CD4-positive, alpha-beta T cell treated with Interleukin-21 for 1 hour (primary cell): ENCODE data around the gene TMIGD1.
A peak's percentile ranks its signal among the peaks of the same experiment; 100 is the strongest.

Source experiments
- DNase-seq: peaks from one replicate; pipeline ENCODE4 v3.0.0-alpha.2; 2020

TMIGD1 gene, protein sequence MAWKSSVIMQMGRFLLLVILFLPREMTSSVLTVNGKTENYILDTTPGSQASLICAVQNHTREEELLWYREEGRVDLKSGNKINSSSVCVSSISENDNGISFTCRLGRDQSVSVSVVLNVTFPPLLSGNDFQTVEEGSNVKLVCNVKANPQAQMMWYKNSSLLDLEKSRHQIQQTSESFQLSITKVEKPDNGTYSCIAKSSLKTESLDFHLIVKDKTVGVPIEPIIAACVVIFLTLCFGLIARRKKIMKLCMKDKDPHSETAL

DNA sequence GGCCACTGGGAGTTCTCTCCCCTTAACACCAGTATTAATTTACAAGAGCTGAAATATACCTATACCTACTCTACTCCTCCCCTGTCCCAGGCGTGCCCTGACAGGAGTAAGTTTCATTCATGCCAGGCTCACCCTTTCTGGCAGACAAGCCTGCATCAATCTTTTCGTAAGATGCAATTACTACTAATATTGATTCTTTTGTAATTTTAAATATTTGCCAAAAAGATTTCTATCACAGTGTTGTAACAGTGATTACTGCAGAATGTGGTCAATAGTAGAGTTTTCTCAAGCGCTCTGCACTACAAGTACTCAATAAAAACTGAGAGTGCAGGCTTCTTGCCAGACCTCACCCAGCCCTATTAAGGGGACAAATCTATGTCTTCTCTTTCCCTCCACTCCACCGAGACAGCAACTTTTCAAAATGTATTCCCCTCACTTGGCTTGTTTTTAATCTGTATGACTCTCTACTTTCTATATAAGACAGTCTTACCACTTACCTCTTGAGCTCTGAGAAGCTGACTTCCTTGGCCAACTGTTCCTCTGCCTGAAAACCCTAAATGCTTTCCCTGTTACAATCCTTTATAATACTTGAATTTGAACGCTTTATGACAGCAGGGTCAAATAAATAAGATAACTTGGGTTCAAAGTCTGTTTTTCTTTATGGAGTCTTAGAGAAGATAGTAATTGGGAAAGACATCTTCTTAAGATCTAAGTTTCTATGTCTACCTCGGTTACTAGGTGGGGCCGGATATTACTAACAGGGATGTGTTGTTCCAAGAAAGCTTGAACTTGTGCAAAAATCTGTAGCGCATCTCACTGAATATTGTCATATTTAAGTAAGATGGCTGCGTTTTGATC lies at the start of gene TMIGD1:
TMIGD1 (minus strand) TSS at position 555 of the 858 bp plus-strand sequence. CDS start 1,924 bp downstream, outside the sequence.
- DNase-seq: no peak

DNA sequence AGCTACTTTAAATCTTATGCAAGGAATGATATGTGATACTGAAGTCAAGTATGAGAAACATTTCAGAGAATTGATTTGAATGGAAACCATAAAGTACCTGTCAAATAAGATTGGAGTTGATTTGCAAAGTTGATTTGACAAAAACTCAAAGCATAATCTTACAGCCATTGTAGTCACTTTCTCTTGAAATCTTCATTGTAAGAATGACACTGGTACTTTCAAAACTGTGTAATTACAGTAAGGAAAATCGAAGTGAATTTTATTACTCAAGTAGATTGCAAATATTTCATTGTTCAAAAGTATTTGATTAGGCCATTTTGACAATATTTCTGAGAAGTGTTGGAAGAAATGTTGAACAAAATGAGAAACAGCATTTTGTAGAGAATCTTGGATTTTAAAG lies 48.5 kb upstream of the TMIGD1 start:
- DNase-seq: no peak

DNA sequence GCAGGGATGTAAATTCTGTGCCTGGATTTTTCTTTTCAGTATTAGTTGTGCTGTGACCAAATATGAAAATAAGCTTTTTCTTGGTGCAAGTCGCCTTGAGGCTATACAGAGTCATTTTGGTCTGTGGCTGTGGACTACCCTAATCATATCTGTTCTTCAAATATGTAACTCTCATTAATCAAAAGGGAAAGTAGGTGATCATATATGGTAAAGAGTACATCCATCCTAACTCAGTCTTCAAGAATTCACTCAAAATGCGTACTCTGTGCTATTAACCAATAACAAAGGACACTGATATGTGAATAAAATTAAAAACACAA lies 47.4 kb upstream of the TMIGD1 start:
- no peak for DNase-seq

DNA sequence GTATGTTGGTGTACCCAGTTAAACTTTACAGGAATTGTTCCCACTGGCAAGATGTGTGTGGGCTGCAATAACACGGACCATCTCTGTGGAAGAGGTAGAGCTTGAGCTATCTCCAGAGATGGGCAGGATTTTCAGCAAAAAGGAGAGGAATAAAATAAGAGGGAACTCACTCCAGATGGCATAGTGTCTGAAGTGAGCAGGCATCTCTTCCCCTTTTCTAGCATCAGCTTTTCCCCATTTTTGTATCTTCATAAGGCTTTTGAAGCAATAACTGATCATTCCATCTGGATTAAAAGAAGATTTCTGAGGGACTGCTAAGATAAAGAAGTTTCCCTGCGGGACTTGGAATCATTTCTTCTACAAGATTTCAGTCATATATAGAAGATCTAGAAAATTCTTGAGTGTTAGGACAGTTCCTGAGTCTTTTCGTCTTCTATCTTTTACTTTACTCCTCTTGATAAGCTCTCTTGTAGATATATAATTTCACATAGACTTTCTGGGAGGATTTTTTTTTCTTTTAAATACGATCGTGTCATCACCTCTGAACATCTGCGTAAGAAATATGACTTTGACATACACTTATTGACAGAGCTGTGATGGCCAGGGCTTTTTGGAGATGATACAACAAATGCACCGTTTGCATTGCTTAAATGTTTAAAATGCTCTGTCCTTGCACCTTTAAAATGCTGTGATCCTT lies 46.9 kb upstream of the TMIGD1 start:
- no peak for DNase-seq

DNA sequence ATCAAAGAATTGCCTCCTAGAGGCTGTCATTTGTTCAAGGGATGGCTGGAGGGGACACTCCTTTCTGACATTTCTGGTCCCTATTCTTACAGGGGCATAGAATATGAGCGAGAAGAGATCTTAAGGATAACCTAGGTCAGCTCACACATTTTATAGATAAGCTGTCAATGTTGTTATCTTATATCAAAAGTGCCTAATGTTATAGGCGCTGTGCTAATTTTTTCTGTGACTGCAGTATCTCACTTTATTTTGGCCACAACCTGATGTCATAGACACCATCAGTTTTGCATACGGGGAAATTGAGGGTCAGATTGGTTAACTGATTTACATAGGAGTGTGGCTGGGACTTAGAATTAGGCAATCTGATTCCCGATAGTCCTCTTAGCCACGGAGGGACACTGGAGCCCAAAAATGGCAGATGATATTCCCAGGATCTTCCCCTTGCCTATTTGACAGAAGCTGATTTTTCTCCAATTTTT lies 46.1 kb upstream of the TMIGD1 start:
- peak; percentile 32 for DNase-seq

DNA sequence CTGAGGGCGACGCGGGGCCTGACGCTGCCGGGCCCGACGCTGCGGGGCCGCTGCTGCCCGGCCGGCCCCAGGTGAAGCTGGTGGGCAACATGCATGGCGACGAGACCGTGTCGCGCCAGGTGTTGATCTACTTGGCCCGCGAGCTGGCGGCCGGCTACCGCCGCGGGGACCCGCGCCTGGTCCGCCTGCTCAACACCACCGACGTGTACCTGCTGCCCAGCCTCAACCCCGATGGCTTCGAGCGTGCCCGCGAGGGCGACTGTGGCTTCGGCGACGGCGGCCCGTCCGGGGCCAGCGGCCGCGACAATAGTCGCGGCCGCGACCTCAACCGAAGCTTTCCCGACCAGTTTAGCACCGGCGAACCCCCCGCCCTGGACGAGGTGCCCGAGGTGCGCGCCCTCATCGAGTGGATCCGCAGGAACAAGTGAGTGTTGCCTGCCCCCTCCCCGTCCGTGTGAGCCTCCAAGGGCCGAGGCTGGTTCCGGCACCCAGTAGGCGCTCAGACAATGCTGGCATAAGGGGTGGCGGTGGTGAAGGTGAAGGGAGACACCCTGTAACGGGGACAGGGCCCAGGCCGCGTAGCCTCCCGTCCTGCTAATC lies 45.5 kb upstream of the TMIGD1 start:
- DNase-seq: peak; percentile 34

DNA sequence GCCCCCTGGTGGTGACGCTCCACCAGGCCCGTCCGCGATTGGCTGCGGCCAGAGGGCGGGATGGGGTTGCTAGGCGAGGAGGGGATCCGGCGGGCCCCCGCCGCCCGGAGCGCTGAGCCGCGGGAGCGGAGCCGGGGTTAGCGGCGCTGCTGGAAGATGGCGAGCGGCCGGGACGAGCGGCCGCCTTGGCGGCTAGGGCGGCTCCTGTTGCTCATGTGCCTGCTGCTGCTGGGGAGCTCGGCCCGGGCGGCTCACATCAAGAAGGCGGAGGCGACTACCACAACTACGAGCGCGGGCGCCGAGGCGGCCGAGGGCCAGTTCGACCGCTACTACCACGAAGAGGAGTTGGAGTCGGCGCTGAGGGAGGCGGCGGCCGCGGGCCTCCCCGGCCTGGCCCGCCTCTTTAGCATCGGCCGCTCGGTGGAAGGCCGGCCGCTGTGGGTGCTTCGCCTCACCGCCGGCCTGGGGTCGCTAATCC lies 45.0 kb upstream of the TMIGD1 start, which contains the start of gene CPD:
CPD (plus strand) TSS at position 103 of the 478 bp plus-strand sequence; CDS start at position 157, 54 bp downstream.
- peak; percentile 96 for DNase-seq

DNA sequence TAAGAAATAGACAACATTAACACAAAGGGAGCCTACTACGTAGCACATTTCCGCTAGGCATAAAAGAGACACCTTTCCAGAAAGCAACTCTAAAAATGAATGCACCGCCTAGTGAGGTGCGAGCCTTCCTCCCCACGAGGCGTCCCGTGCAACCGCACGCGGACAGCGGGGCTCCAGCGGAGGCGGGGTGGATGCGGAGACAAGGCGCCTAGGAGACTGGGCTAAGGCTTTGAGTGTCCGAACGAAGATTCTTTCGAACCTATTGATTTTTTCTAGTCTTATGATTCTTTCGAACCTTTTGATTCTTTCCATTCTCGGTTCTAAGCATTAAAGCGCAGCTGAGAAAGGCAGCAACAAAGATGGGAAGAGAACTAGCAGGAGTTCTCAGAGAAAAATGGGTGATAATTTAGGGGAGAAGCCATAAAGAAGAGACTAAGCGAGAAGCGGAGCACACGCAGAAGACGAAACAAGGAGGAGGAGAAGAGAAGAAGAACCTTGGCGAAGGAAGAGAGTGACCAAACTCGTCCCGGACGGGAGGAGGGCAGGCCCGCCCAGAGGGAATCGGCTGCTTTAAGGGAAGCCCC lies 44.5 kb upstream of the TMIGD1 start:
- peak; percentile 78 for DNase-seq

DNA sequence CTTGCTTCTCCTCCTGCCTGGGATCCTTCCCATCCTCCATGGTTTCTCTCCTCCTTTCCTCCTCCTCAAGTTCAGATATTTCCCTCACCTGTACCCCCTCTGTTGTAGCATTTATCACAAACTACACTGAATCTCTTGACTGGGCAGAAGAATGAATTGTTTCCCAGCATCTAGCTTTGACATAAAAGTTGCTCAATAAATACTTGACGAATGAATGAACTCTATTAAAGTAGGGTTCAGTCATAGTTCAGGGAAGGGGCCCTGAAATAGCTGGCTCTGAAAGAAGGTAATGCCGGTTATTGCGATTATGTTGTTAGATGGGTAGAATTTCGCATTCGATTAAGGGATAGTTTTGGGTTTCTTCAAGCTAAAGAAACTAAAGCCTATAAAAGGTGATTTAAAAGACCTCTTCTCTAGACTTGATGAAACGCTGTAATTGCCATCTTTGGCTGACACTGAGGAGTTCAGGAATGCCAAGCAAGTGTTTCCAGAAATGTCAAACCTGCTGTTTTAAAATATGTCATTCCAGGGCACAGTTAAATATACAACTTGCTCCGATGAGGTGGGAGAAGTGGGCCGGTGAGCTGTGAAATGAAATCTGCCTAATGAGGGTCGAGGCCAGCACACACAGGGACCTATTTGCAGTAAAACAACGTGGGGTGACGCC lies 43.9 kb upstream of the TMIGD1 start:
- no peak for DNase-seq

DNA sequence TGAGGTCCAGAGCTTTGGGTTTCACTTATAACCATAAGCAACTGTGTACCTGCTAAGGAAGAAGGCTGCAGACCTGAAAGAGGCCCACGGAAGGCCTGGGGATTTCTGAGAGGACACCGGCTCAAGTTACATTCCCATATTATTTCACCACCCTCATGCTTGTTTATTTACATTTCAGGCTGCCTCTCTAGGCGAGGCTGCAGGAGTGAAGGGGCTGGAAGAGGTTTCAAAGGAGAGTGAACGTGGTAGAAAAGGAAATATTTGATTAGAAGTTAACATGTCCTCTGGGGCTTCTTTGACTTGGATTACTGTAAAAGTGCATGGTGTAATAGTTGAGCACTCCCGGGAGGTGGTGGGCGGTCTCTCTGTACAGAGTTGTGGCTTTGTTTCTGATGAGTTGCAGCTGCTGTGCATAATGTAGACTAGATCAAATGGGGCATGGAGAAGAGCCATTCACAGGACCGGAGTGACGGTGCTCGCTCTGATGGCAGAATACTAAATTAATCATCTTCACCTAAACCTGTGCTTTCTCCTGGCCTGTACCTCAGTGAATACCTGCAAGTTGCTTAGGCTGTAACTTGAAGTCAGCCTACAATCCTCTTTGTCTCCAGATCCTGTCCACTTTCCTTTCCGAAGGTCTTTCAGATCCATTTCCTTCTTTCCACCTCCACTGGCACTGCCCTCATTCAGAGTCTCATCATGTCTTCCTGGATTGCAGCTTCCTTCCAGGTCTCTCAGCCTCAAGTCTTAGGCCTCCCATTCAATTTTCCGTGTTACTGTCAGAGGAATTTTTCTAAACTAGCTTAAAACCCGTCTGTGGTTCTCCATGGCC lies 43.0 kb upstream of the TMIGD1 start:
- DNase-seq: no peak

DNA sequence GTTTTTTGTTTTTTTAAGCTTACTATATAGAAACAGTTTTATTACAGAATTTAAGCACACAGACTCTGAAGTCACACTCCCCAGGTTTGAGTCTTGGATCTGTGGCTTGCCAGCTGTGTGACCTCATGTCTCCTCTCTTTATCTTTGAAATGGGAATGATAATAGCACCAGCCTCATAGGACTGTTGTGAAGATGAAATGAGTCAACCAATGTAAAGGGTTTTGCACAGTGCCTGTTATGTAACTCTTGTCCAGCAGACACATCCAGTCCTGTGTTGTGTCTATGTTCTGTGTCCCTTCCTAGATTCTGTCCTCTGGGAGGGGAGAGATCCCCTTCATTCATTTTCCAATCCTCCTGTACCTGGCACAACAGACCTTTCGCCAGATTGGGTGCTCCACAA lies 41.8 kb upstream of the TMIGD1 start:
- DNase-seq: no peak

DNA sequence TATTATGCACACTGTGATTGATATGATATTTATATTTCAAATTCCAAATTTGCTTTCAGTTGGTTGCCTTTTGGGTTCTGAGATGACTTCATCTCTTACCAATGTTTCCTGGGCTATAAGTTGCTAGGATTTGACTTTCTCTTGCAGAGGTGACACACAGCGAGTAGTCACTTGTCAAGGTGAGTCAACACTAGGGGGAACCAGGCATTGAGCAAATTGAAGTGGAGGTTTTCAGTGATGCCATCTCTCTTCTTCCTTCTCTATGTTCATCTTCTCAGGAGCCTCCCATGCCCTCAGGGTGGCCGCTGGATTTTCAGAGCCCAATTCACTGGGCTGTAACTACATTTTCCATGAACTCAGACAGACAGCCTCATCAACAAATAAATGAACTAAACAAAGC lies 38.9 kb upstream of the TMIGD1 start:
- no peak for DNase-seq

DNA sequence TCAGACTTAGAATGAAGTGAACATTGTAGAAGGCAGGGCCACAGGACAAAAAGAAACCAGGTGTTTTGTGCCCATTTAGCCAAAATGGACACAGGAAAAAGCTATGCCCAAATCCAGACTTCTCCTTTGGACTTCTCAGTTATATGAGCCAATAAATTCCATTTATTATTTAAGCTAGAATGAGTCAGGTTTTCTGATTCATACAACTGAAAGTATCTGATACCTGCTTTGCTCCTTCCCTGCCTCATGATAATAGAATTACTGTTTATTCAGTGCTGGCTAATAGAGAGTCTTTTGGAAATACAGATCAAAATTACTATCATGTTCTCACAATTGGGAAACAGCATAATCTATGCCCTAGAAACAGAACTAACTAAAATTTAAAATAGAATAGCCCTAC lies 36.1 kb upstream of the TMIGD1 start:
- no peak for DNase-seq

DNA sequence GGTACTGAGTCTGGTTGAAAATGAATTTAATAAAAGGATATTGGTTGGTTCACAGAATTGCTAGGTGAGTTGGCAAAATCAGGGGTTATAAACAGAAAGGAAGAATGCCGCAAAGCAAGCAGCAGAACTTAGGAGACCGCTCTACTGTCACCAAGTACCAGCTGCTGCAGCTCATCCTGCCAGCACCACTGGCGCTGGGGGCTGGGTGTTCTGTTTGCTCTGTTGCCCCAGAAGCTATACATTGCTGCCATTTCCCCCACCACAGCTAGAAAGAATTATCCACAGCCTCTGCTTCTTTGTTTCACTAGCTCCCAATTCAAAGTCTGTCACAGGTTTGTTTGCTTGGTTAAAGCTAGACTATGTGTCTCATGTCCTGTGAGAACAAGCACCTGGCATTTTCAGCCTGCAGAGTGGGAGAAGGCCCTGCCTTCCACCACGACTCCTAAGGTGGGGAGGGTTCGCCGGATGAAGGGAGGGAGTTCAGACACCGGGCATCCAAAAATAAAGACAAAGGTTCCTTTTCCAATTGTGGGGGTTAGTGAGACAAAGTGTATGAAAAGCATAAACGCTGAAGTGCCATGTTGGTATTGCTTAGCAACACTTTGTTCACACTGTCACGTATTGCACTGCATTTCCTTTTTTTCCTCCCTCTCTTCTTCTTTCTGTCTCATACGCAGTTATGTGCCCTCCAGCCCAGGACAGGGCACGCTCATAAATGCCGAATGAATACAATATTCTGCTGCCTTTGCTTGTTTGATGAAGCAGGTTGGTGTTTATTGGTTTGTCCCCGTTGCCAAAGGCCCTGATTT lies 35.3 kb upstream of the TMIGD1 start:
- DNase-seq: no peak

DNA sequence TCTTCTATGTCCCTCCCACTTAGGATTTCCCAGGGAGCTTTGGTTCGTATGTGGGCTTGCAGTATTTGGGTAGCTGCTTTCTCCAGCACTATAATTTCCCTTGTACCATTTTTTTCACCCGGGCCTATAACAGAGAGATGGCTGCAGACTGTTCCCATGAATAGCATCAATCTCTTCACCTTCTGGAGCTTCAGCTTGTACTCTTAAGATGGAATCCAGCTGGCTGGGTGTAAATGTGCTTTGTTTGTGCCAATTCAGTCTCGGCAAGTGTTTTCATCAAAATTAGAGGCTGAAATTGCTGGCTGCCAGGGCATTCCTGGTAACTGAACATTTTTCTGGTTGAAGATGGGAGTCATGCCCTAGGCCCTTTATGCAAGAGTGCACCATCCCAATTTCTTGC lies 32.7 kb upstream of the TMIGD1 start:
- no peak for DNase-seq

DNA sequence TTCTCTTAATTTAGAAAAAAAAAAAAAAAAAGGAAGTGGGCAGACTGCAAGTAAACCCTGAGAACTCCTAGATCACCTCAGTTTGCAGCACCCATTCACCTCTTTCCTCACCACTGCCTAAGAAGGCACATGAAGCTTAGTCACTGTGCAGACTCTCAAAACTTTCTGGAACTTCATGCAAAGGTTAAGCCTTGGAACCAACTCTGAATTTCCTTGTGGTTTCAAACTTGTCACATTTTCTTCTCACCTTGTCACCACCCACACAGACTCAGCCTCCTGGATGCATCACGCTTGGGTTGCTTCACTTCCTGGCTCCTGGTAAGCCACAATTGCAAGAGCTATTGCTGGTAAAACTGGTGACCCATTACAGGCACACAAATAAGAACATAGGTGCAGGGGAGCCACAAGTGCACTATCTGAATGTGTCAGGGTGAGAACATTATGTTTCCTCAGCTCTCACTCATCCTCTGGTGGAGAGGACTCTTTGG lies 29.9 kb upstream of the TMIGD1 start:
- peak; percentile 86 for DNase-seq

DNA sequence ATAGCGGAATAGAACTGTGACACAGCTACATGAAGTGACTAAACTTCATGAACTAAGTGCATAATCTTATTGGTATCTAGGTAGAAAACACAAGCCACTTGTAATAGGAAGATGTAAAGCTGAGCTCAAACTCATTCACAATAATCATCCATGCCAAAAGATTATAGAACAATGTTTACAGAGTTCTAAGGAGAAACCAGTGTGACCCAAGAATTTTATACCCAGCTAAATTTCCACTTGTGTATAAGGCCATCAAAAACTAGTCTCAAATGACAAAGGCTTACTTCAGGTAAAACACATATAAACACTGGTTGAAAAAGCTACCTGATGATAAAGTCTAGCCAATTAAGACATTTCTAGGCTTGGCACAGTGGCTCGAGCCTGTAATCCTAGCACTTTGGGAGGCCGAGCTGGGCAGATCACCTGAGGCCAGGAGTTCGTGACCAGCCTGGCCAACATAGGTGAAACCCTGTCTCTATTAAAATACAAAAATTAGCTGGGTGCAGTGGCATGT lies 28.0 kb upstream of the TMIGD1 start:
- no peak for DNase-seq

DNA sequence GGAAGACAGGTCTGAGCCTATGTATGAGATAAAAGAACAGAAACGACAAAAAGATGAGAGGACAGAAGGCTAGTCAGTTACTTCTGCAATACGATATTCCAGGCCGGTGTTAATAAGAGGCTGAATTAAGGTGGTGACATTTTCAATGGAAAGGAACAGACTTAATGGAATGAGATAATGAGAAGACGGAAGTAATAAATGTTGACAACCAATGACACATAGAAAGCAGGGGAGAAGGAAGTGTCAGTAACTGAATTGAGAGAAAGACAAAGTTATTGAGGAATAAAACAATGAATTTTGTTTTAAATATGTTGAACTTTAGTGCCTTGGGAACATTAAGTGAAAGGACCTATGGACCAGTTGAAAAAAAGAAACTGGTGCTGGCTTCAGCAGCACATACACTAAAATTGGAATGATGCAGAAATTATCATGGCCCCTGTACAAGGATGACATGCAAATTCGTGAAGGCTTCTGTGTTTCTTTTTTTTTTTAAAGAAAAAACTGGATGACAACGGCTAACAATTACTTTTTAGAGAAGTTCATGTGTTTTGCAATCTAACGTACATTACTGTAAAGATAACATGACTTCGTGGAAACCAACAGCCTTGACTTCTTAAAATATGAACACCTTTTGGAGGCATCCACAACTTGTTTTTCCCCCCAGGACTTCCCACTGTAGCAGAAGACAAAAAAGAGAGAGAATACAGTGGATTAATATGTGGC lies 26.4 kb upstream of the TMIGD1 start:
- no peak for DNase-seq
